Fibroblast of gingiva (primary cell): ENCODE data around the gene RBM12.

Source experiments
- DNase-seq: peaks from one replicate; pipeline ENCODE4 v3.0.0-alpha.2; 2011; ENCODE audit warnings: low read depth

The RBM12 gene

DNA sequence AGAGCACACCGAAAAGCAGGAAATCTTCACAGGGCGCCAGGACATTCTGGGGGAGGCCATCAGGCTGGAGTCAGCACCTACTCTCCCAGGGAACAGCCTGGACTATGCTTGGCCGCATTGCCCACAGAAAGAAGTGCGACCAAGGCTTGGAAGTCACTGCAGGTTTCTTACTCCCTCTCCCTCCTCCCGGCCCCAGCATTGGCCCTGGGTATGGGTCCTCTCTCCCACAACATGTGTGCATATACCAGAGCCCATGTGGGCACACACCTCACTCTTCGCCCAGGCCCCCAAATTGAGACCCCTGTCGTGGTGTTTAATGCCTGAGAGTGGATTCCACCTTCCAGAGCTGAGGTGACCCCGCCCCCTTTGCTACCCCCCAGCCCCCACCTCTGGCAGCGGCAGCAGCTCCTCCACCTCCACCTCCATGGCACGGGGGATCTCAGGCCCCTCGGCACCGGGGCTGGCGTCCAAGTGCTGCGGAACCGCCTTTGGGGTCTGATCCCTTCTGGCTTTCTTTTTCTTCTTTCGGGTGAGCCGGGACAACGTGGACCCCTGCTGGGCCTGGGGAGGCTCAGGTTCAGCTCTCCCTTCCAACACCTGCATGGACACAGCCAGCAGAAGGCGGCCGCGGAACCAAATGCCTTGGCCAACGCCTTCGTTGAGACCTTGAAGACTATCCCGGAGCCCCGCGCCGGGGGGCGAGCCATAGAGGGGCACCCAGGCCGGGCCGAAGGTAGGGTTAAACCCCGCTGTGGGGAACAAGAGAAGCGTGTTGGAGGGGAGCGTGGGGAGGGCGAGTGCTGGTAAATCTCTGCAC lies 64.3 kb downstream of the RBM12 start:
- DNase-seq: no peak

GRCh38 chr20:35599776-35600120 lies 65.0 kb downstream of the RBM12 start:
- DNase-seq: no peak
